Kidney (tissue), 14 donors: ENCODE measurements around the gene RNF13. TPM values are rescaled to one million over a fixed set of nuclear protein-coding genes. Genes with fewer than 3 reads are reported as not detected.
A peak's percentile ranks its signal among the peaks of the same experiment; 100 is the strongest.

Experiments
- DNase-seq, 5 donors: peaks; one replicate each; pipeline ENCODE4 v3.0.0-alpha.2; 2013 to 2020
- FAIRE-seq: peaks from 2 replicates; lab custom pipeline; 2012; peaks lifted over from hg19 to GRCh38; lab: Jason Lieb, UNC
- H3K27ac ChIP-seq, 2 donors: one replicate each; pipeline ENCODE4 v1.7.0; 2013; ENCODE audit warnings: low read depth in 2 of 2, low read length in 2 of 2, inconsistent platforms in 1 of 2
- H3K27me3 ChIP-seq: one replicate; pipeline ENCODE4 v1.7.1; 2013; ENCODE audit warnings: low read length, inconsistent platforms; ENCODE audit not compliant: control insufficient read depth, insufficient read depth
- H3K36me3 ChIP-seq, 3 donors: one replicate each; pipeline versions ENCODE4 v1.7.0 to v1.7.1; 2013; ENCODE audit warnings: low read length in 3 of 3, control low read depth in 1 of 3, inconsistent platforms in 1 of 3; ENCODE audit not compliant: insufficient read depth in 3 of 3, control insufficient read depth in 2 of 3
- H3K4me1 ChIP-seq, 3 donors: one replicate each; pipeline versions ENCODE4 v1.7.0 to v1.7.1; 2013; ENCODE audit warnings: low read length in 3 of 3, inconsistent platforms in 1 of 3, low read depth in 1 of 3; ENCODE audit not compliant: control insufficient read depth in 2 of 3, insufficient read depth in 2 of 3
- H3K4me3 ChIP-seq, 3 donors: one replicate each; pipeline versions ENCODE4 v1.7.0 to v1.8.1; 2013; ENCODE audit warnings: low read length in 3 of 3, control low read depth in 1 of 3, inconsistent platforms in 1 of 3
- H3K9ac ChIP-seq, 3 donors: one replicate each; pipeline versions ENCODE4 v1.7.0 to v1.7.1; 2013; ENCODE audit warnings: low read length in 3 of 3, control low read depth in 1 of 3, inconsistent platforms in 1 of 3
- H3K9me3 ChIP-seq, 3 donors: one replicate each; pipeline versions ENCODE4 v1.7.0 to v1.7.1; 2013; ENCODE audit warnings: low read length in 3 of 3, control low read depth in 1 of 3, inconsistent platforms in 1 of 3; ENCODE audit not compliant: control insufficient read depth in 2 of 3, insufficient read depth in 1 of 3
- CTCF ChIP-seq: IDR thresholded peaks from 3 replicates; pipeline ENCODE4 v1.5.1; 2012; ENCODE audit warnings: mild to moderate bottlenecking, moderate library complexity, borderline replicate concordance; ENCODE audit not compliant: insufficient read depth; ENCODE audit errors: extremely low read depth
- intact Hi-C: fragments of 100-400 bp; cut with DNase I; formaldehyde crosslinking; loops from one replicate; pipeline ENCODE4 v1.11.1; 2022
- polyA plus RNA-seq: library from polyadenylated mRNA; stranded (reverse); fragments of 350-450 nt; fragmentation: Illumina TruSeq; extraction: RNeasy Lipid Tissue Mini Kit (QIAGEN cat#74804); gene quantifications from one replicate; pipeline ENCODE4 v1.2.3, GENCODE V29; 2014; ENCODE audit warnings: low read depth, low replicate concordance; ENCODE audit not compliant: insufficient read depth
- total RNA-seq: library from RNA; stranded (reverse); fragmentation: NEBNext Ultra II Directional; extraction: Animal tissue kit (Norgen Biotek cat#: 25700); gene quantifications from one replicate; pipeline ENCODE4 v1.2.1, GENCODE V29; 2021
- donor health status: control.
- donor health status: control.
- donor health status: control.
- donor health status: control.
- donor health status: control.
- donor health status: DM: yes; HTN: yes; CAD: no.
- donor health status: Normal renal cell carcinoma (clear cell type).

The RNF13 gene
- total and polyA plus RNA-seq, 2 donors from 2014 or later = 54.1 to 87.1 TPM

DNA sequence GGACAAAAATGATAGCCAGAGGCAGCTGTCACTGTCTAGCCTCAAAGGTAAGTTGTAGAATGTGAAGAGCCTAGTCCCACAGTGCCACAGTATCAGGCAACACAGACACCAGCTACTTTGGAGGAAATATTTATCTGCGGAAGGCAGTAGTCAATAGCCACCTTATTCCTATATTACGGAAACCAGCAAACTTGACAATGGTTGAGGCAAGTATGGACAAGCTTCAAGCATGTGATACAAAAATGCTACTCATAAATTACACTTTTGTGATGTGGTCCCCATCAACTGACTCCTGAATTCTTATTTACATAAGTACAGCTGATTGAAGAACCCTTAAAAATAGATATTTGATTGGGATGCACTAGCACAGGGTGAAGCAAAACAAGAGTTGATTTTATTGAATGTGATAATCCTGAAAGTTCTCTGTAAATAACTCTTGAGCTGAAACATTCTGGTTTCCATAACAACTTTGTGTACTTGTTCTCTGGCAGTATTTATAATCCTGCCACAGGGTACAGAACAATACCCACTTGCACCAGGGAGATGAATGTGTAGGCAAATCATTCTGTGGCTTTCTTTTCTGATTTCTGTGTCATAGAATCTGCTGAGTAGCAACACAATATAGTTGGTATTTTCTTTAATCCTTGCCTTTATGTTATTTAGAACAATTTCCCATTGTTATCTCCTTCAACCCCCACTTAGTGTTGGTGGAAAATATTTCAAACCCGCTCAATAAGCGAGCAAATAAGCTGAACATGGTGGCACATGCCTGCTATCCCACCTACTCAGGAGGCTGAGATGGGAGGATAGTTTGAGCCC lies 20.4 kb upstream of the RNF13 start, which contains the start of gene ANKUB1:
Gene ANKUB1 (minus strand): TSS at position 103 of the 819 bp plus-strand sequence. CDS start 188 bp downstream, outside the sequence.
- Histone ChIP-seq H3K27me3 (no peaks in the 10 kb centered on the region), H3K4me1 (no peaks in the 10 kb centered on the region), H3K4me3 (no peak within 1 kb of the TSS), H3K36me3 (no peaks in the 10 kb centered on the region), H3K9ac (peak within 1 kb of the TSS in 1 of 3 donors; percentile 19), H3K9me3 (no peaks in the 10 kb centered on the region), H3K27ac (no peak within 1 kb of the TSS)
- FAIRE-seq (no peak), DNase-seq (no peak)
- TF ChIP-seq CTCF = no peak
- intact Hi-C loops = no loop called here

DNA sequence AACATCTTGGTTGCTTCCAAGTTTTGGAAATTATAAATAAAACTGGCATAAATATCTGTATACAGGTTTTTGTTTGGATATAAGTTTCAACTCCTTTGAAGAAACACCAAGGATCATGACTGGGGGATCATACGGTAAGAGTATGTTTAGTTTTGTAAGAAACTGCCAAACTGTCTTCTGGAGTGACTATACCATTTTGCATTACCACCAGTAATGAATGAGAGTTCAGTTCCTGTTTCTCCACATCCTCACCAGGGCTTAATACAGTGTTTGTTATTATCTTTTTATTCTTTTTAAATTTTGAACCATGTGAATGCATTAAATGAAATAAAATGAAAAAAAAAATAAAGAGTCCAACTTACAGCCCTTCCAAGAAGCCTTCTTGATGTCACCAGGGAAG lies 17.0 kb upstream of the RNF13 start:
- intact Hi-C loops = no loop called here
- Histone ChIP-seq H3K36me3 (no peaks in the 10 kb centered on the region), H3K27me3 (no peaks in the 10 kb centered on the region), H3K27ac (no peak overlapping the region), H3K4me1 (no peaks in the 10 kb centered on the region), H3K9ac (no peak overlapping the region), H3K9me3 (no peaks in the 10 kb centered on the region), H3K4me3 (no peak overlapping the region)
- FAIRE-seq (no peak), DNase-seq (no peak)
- no peak for TF ChIP-seq CTCF

GRCh38 chr3:149800693-149801092 lies 12.3 kb upstream of the RNF13 start:
- no peaks in the 10 kb centered on the region for H3K9me3 ChIP-seq
- FAIRE-seq = no peak
- TF ChIP-seq CTCF = no peak
- intact Hi-C loops = no loop called here
- no peaks in the 10 kb centered on the region for H3K27me3 ChIP-seq
- no peaks in the 10 kb centered on the region for H3K36me3 ChIP-seq
- no peak overlapping the region for H3K9ac ChIP-seq
- no peaks in the 10 kb centered on the region for H3K4me1 ChIP-seq
- H3K27ac ChIP-seq = no peak overlapping the region
- H3K4me3 ChIP-seq = no peak overlapping the region
- DNase-seq = peak in 1 of 5 donors; percentile 51
